ENCODE measurements around the gene FAM153A.
"Not testable (repeated sequence)": the region's sequence is repeated elsewhere in the genome, so short reads cannot be mapped to it uniquely, and the experiment has no call there.

The FAM153A gene

DNA sequence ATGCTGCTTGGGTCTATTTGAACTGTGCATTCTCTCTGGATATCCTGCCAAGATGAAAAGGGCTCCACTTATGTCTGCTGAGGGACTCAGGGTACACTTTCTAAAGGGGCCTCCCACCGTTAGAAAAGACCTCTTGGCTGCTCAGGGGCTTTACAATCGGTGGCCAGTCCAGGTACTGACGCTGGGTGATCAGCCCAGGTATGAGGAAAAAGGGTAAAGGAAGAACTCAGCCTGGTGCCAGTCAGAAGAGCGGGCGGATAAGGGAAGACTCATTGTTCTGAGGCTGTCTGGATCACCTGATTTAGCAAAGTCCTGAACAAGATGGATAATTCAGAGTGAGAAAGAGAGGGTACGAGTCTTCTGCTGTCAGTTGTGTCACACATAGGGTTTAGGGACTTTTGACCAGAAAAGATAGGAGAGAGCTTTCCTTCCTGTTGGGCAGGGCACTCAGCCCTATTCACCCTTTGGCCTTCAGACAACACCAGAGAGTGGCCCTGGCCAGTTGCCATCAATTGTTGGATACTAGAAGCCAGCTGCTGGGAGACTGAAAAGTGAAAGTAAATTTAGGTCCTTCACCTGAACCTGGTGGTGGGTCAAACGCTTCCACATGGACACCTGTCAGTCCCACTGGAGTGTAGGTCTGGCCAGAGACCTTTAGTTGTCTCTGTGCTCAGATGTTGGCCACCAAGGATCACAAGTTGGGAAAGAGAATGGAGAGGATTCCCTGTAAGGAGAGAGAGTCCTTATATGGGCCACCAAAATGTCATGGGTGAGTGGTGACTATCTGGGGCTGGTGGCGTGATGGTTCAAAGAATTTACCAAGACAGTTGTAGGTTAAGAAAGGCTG is 88.8 kb downstream of the FAM153A start:
- H3K4me2 ChIP-seq, H3K9ac ChIP-seq, H3K27me3 ChIP-seq, H3K27ac ChIP-seq, H3K4me3 ChIP-seq, H4K20me1 ChIP-seq, H3K36me3 ChIP-seq, H3K4me1 ChIP-seq: not testable (repeated sequence)
- H3K9me3 ChIP-seq: peaks cover 12% of the 10 kb centered on the region

DNA sequence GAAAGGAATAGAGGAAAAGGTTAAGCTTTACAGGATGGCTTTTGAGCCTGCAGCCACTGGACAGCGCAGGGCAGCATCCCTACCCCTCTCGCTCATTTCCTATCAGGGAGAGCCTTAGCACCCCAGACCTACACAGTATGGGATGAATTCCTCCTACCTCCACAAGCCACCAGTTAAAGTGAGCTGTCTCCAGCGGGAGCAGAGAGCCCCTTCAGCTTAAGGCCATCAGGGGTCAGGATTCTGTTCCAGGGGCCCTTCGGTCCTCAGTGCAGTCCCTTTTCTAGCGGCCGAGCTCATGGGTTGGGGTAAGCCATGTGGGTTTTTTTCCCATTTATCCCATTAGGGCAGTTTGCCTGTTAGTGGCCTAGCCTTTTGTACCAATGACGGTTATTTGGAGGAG is 89.7 kb downstream of the FAM153A start:
- H3K4me2 ChIP-seq, H3K4me3 ChIP-seq, H3K27me3 ChIP-seq, H3K27ac ChIP-seq, H3K9ac ChIP-seq, H4K20me1 ChIP-seq, H3K36me3 ChIP-seq, H3K4me1 ChIP-seq: not testable (repeated sequence)
- H3K9me3 ChIP-seq: peaks cover 12% of the 10 kb centered on the region

DNA sequence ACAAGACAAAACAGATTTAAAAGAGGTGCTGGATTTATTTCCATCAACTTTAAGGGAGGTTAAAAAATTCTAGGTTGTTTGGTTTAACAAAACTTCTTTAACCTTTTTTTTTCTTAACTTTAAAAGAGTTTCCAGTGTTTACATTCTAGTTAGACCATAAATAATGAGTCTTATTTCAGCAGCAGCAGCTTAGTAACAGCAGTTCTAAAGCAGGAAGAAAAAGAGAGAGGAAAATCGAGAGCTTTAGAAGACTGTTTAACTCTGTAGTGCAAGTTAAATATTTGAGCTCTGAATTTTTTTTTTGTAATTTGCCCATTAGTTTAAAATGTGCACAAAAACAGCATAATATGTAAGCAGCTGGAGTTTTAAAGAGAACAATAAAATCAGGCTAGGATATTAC is 90.2 kb downstream of the FAM153A start:
- not testable (repeated sequence) for H4K20me1 ChIP-seq, H3K4me2 ChIP-seq, H3K4me3 ChIP-seq, H3K27me3 ChIP-seq, H3K27ac ChIP-seq, H3K9ac ChIP-seq, H3K4me1 ChIP-seq, H3K36me3 ChIP-seq
- peaks cover 11% of the 10 kb centered on the region for H3K9me3 ChIP-seq

DNA sequence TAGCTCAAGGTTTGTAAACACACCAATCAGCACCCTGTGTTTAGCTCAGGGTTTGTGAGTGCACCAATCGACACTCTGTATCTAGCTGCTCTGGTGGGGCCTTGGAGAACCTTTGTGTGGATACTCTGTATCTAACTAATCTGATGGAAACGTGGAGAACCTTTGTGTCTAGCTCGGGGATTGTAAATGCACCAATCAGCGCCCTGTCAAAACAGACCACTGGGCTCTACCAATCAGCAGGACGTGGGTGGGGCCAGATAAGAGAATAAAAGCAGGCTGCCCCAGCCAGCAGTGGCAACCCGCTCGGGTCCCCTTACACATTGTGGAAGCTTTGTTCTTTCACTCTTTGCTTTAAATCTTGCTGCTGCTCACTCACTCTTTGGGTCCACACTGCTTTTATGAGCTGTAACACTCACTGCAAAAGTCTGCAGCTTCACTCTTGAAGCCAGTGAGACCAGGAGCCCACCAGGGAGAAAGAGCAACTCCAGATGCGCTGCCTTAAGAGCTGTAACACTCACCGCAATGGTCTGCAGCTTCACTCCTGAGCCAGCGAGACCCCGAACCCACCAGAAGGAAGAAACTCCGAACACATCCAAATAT is 93.6 kb downstream of the FAM153A start:
- H3K9me3 ChIP-seq, H3K27me3 ChIP-seq, H3K4me1 ChIP-seq, H4K20me1 ChIP-seq, H3K36me3 ChIP-seq, H3K9ac ChIP-seq, H3K4me2 ChIP-seq, H3K4me3 ChIP-seq, H3K27ac ChIP-seq: not testable (repeated sequence)

DNA sequence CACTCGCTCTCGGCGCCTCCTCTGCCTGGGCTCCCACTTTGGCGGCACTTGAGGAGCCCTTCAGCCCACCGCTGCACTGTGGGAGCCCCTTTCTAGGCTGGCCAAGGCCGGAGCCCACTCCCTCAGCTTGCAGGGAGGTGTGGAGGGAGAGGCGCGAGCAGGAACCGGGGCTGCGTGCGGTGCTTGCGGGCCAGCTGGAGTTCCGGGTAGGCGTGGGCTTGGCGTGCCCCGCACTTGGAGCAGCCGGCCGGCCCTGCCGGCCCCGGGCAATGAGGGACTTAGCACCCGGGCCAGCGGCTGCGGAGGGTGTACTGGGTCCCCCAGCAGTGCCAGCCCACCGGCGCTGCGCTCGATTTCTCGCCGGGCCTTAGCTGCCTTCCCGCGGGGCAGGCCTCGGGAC is 94.6 kb downstream of the FAM153A start:
- H3K4me1 ChIP-seq, H3K27me3 ChIP-seq, H3K9me3 ChIP-seq, H4K20me1 ChIP-seq, H3K4me3 ChIP-seq, H3K36me3 ChIP-seq, H3K4me2 ChIP-seq, H3K27ac ChIP-seq, H3K9ac ChIP-seq: not testable (repeated sequence)

DNA sequence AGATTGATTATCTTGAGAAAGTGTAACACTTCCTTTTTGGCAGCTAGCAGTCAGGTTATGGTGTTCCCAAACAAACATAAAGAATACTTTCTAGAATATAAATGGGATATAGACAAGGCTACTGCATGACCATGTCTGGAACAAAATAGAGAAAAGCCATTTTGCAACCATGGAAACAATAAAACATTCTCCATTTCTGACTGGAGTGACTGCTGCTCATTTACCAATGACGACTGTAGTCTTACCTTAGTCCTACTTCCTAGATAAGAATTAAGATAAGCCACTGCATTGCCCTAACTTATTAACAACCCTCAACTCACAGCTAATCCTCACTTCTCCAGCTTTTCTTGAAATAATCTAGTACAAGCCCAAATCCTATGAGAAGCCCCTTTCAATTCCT is 100.8 kb downstream of the FAM153A start:
- H3K4me2 ChIP-seq, H3K4me1 ChIP-seq, H3K27ac ChIP-seq, H3K4me3 ChIP-seq, H3K36me3 ChIP-seq, H3K27me3 ChIP-seq, H3K9ac ChIP-seq, H4K20me1 ChIP-seq, H3K9me3 ChIP-seq: not testable (repeated sequence)

All from BLaER1 (cell line).